GM13976 (cell line): ENCODE results near the gene TTC7B.

Experiments
- DNase-seq: peaks from one replicate; pipeline ENCODE4 v3.0.0; 2012; ENCODE audit warnings: low spot score
- CTCF ChIP-seq: IDR thresholded peaks from 2 replicates; pipeline ENCODE4 v1.5.1; 2012; ENCODE audit warnings: borderline replicate concordance, mild to moderate bottlenecking; ENCODE audit not compliant: insufficient read depth; ENCODE audit errors: extremely low read depth, missing control alignments, control extremely low read depth
- in situ Hi-C: fragments of 300-500 bp; cut with MboI; formaldehyde crosslinking; loops from one replicate; pipeline ENCODE4 v1.12.0; 2022; ENCODE audit warnings: low sequenced_read_pairs, mixed read lengths, inconsistent platforms; ENCODE audit not compliant: unreplicated experiment

Gene TTC7B

GRCh38 chr14:90540437-90540836 lies 275.8 kb downstream of the TTC7B start:
- in situ Hi-C loops: no loop called here
- no peak for DNase-seq
- no peak for TF ChIP-seq CTCF

- TF ChIP-seq CTCF: no peak
- in situ Hi-C loops: no loop called here
- DNase-seq: no peak
These were observed 276.2 kb downstream of the TTC7B start for GRCh38 chr14:90539996-90540395.

- TF ChIP-seq CTCF: no peak
- DNase-seq: no peak
- in situ Hi-C loops: no loop called here
These were observed 276.8 kb downstream of the TTC7B start for GRCh38 chr14:90539496-90539775.

GRCh38 chr14:90538716-90539495 lies 277.3 kb downstream of the TTC7B start:
- no peak for TF ChIP-seq CTCF
- DNase-seq: no peak
- in situ Hi-C loops: no loop called here

- in situ Hi-C loops: no loop called here
- no peak for TF ChIP-seq CTCF
- DNase-seq: no peak
These were observed 278.1 kb downstream of the TTC7B start for GRCh38 chr14:90538095-90538494.

GRCh38 chr14:90536511-90537191 lies 279.6 kb downstream of the TTC7B start:
- DNase-seq: no peak
- no peak for TF ChIP-seq CTCF
- in situ Hi-C loops: no loop called here

- no peak for DNase-seq
- no peak for TF ChIP-seq CTCF
These were observed 280.1 kb downstream of the TTC7B start for GRCh38 chr14:90536092-90536491.

More at GRCh38 chr14:90536092-90536491, 280.1 kb downstream of the TTC7B start:
- in situ Hi-C loops: no loop called here
